GM18867 (cell line): ENCODE measurements around the gene NDUFS2.
"Not testable (repeated sequence)": the region's sequence is repeated elsewhere in the genome, so short reads cannot be mapped to it uniquely, and the experiment has no call there.

Experiments
- ATAC-seq: cut with Tn5 transposase; IDR thresholded peaks from one replicate; pipeline ENCODE4 v1.9.1; 2021; ENCODE audit warnings: mild to moderate bottlenecking, moderate library complexity; ENCODE audit not compliant: unreplicated experiment

The NDUFS2 gene

GRCh38 chr1:161218301-161219077, 16.3 kb downstream of the NDUFS2 start:
- no peak for ATAC-seq

GRCh38 chr1:161219078-161219892, 17.1 kb downstream of the NDUFS2 start:
- ATAC-seq: no peak

- no peak for ATAC-seq
These were observed 17.8 kb downstream of the NDUFS2 start for GRCh38 chr1:161220002-161220401.

GRCh38 chr1:161222175-161223019, 20.2 kb downstream of the NDUFS2 start:
- ATAC-seq: no peak

GRCh38 chr1:161223805-161224694, 21.9 kb downstream of the NDUFS2 start:
- no peak for ATAC-seq

- ATAC-seq: not testable (repeated sequence)
These were observed 22.5 kb downstream of the NDUFS2 start for GRCh38 chr1:161224695-161225087.

- no peak for ATAC-seq
These were observed 23.0 kb downstream of the NDUFS2 start for GRCh38 chr1:161225178-161225533.

- ATAC-seq: peak; percentile 92
These were observed 23.6 kb downstream of the NDUFS2 start, which contains the start of gene TOMM40L for GRCh38 chr1:161225534-161226319. Gene TOMM40L (plus strand): TSS chr1:161226060. CDS start chr1:161226490, 430 bp downstream.

GRCh38 chr1:161226320-161226711, 24.1 kb downstream of the NDUFS2 start:
- no peak for ATAC-seq

GRCh38 chr1:161226759-161227158, 24.6 kb downstream of the NDUFS2 start:
- ATAC-seq: no peak

- ATAC-seq: peak; percentile 38
These were observed 25.2 kb downstream of the NDUFS2 start for GRCh38 chr1:161227196-161227871.

- ATAC-seq: no peak
These were observed 25.9 kb downstream of the NDUFS2 start for GRCh38 chr1:161228032-161228431.

- ATAC-seq: no peak
These were observed 27.7 kb downstream of the NDUFS2 start for GRCh38 chr1:161229896-161230295.

GRCh38 chr1:161230762-161231161, 28.6 kb downstream of the NDUFS2 start:
- ATAC-seq: no peak

- ATAC-seq: no peak
These were observed 30.9 kb downstream of the NDUFS2 start for GRCh38 chr1:161233102-161233501.

- no peak for ATAC-seq
These were observed 34.0 kb downstream of the NDUFS2 start for GRCh38 chr1:161235957-161236775.

- ATAC-seq: no peak
These were observed 35.9 kb downstream of the NDUFS2 start, which contains the start of gene NR1I3 for GRCh38 chr1:161238039-161238473. Gene NR1I3 (minus strand): TSS chr1:161238203. CDS start chr1:161236565, 1,638 bp downstream.

GRCh38 chr1:161241682-161242081, 39.5 kb downstream of the NDUFS2 start:
- no peak for ATAC-seq
